Measurements from ENCODE around the gene NDUFA6. TPM values are rescaled to one million over a fixed set of nuclear protein-coding genes. Genes with fewer than 3 reads are reported as not detected.

The NDUFA6 gene
- total and polyA plus RNA-seq, 4 donors = 43.7 to 235 (median 56.6) TPM

GRCh38 chr22:42050641-42051180, 39.9 kb downstream of the NDUFA6 start:
- WGBS = 68% methylated on average over 2 of the region's 2 CpGs
- Histone ChIP-seq H3K36me3 (ENCODE audit: control insufficient read depth in 4 of 4, insufficient read depth in 3 of 4, low read depth in 1 of 4, low read length in 3 of 4) (no peaks in the 10 kb centered on the region), H3K4me1 (ENCODE audit: control insufficient read depth in 4 of 4, insufficient read depth in 4 of 4, low read length in 3 of 4) (no peaks in the 10 kb centered on the region), H3K9me3 (ENCODE audit: control insufficient read depth in 4 of 4, low read length in 3 of 4) (no peaks in the 10 kb centered on the region), H3K27ac (ENCODE audit: low read depth in 1 of 2, low read length in 2 of 2) (no peak overlapping the region), H3K4me3 (ENCODE audit: low read depth in 1 of 3, low read length in 3 of 3) (no peak overlapping the region), H3K27me3 (ENCODE audit: control insufficient read depth in 4 of 4, insufficient read depth in 4 of 4, low read length in 3 of 4) (no peaks in the 10 kb centered on the region), H3K9ac (ENCODE audit: low read depth in 1 of 2, low read length in 2 of 2) (no peak overlapping the region)
- TF ChIP-seq TAF1 (conservative IDR thresholded peaks at IDR 0.05) = no peak
- no peak for TF ChIP-seq RXRA (IDR thresholded peaks at IDR 0.05)
- TF ChIP-seq HNF4A (conservative IDR thresholded peaks at IDR 0.05) = no peak
- no peak for TF ChIP-seq JUND (IDR thresholded peaks at IDR 0.05)
- TF ChIP-seq ATF3 (IDR thresholded peaks at IDR 0.05) = no peak
- no peak for TF ChIP-seq REST (IDR thresholded peaks at IDR 0.05)
- no peak for TF ChIP-seq ZBTB33 (IDR thresholded peaks at IDR 0.05)
- no peak for TF ChIP-seq MAX (IDR thresholded peaks at IDR 0.05)
- TF ChIP-seq NR2F2 (IDR thresholded peaks at IDR 0.05) = no peak
- TF ChIP-seq HNF4G (IDR thresholded peaks at IDR 0.05) = no peak
- no peak for TF ChIP-seq SP1 (IDR thresholded peaks at IDR 0.05)
- no peak for TF ChIP-seq GABPA (IDR thresholded peaks at IDR 0.05 in 1 of 2, conservative IDR thresholded peaks at IDR 0.05 in 1 of 2)
- no peak for TF ChIP-seq YY1 (IDR thresholded peaks at IDR 0.05)
- TF ChIP-seq RAD21 (IDR thresholded peaks at IDR 0.05) = no peak
- no peak for TF ChIP-seq EGR1 (IDR thresholded peaks at IDR 0.05; ENCODE audit: low read depth in 2 of 2)
- no peak for TF ChIP-seq FOXA1 (IDR thresholded peaks at IDR 0.05)
- no peak for TF ChIP-seq FOXA2 (IDR thresholded peaks at IDR 0.05)
- no peak for DNase-seq (ENCODE audit: low spot score)

- Histone ChIP-seq H3K36me3 (ENCODE audit: control insufficient read depth in 4 of 4, insufficient read depth in 3 of 4, low read depth in 1 of 4, low read length in 3 of 4) (no peaks in the 10 kb centered on the region), H3K9me3 (ENCODE audit: control insufficient read depth in 4 of 4, low read length in 3 of 4) (peaks cover 0 to 7% (median 1%) of the 10 kb centered on the region in 4 donors), H3K9ac (ENCODE audit: low read depth in 1 of 2, low read length in 2 of 2) (no peak overlapping the region), H3K27ac (ENCODE audit: low read depth in 1 of 2, low read length in 2 of 2) (no peak overlapping the region), H3K27me3 (ENCODE audit: control insufficient read depth in 4 of 4, insufficient read depth in 4 of 4, low read length in 3 of 4) (no peaks in the 10 kb centered on the region), H3K4me1 (ENCODE audit: control insufficient read depth in 4 of 4, insufficient read depth in 4 of 4, low read length in 3 of 4) (no peaks in the 10 kb centered on the region), H3K4me3 (ENCODE audit: low read depth in 1 of 3, low read length in 3 of 3) (no peak overlapping the region)
- no peak for DNase-seq (ENCODE audit: low spot score)
- TF ChIP-seq MAX (IDR thresholded peaks at IDR 0.05) = no peak
- TF ChIP-seq RAD21 (IDR thresholded peaks at IDR 0.05) = no peak
- no peak for TF ChIP-seq RXRA (IDR thresholded peaks at IDR 0.05)
- no peak for TF ChIP-seq HNF4A (conservative IDR thresholded peaks at IDR 0.05)
- TF ChIP-seq ZBTB33 (IDR thresholded peaks at IDR 0.05) = no peak
- TF ChIP-seq TAF1 (conservative IDR thresholded peaks at IDR 0.05) = no peak
- no peak for TF ChIP-seq FOXA1 (IDR thresholded peaks at IDR 0.05)
- TF ChIP-seq SP1 (IDR thresholded peaks at IDR 0.05) = no peak
- no peak for TF ChIP-seq NR2F2 (IDR thresholded peaks at IDR 0.05)
Measured at GRCh38 chr22:42041784-42042183, 48.8 kb downstream of the NDUFA6 start.

Measured in liver (tissue), 9 donors.